Esophagus squamous epithelium (tissue), 4 donors: ENCODE results near the gene RNF141.

Experiments used
- CTCF ChIP-seq, 6 experiments: fragments of 450-650 bp in 4 of 6; fragments of 200-600 bp in 2 of 6; sonication (generic) in 2 of 6; IDR thresholded peaks; one replicate each; pipeline ENCODE4 v1.5.1; 2016 to 2019; ENCODE audit warnings: antibody characterized with exemption in 6 of 6, mild to moderate bottlenecking in 4 of 6, moderate library complexity in 4 of 6
- POLR2A ChIP-seq, 4 donors: fragments of 450-650 bp; IDR thresholded peaks; one replicate each; pipeline ENCODE4 v1.6.1; 2017; ENCODE audit warnings: antibody characterized with exemption in 4 of 4, mild to moderate bottlenecking in 4 of 4, moderate library complexity in 3 of 4

GRCh38 chr11:10483174-10483573 is 57.8 kb downstream of the RNF141 start:
- TF ChIP-seq CTCF (IDR thresholded peaks at IDR 0.05), result no peak
- TF ChIP-seq POLR2A (IDR thresholded peaks at IDR 0.05), result no peak
